Stimulated activated naive CD8-positive, alpha-beta T cell treated with anti-CD3 and anti-CD28 coated beads, Interleukin-15, Interleukin-2, amounts not matched to agents 100 ng/mL and 50 ng/mL, for 24 hours (primary cell): ENCODE measurements around the gene OR10G2.

ENCODE experiments used
- H3K27ac Mint-ChIP-seq: one replicate; pipeline ENCODE4 v1.8.0; 2021; ENCODE audit warnings: mild to moderate bottlenecking, mixed read lengths
- H3K27me3 Mint-ChIP-seq: one replicate; pipeline ENCODE4 v1.8.0; 2021; ENCODE audit warnings: mixed read lengths
- H3K36me3 Mint-ChIP-seq: one replicate; pipeline ENCODE4 v1.8.0; 2021; ENCODE audit warnings: low read depth, mixed read lengths
- H3K4me1 Mint-ChIP-seq: one replicate; pipeline ENCODE4 v1.8.0; 2021; ENCODE audit warnings: low read depth, mixed read lengths
- H3K4me3 Mint-ChIP-seq: one replicate; pipeline ENCODE4 v1.8.0; 2021; ENCODE audit warnings: mild to moderate bottlenecking, mixed read lengths
- H3K9me3 Mint-ChIP-seq: one replicate; pipeline ENCODE4 v1.8.0; 2021; ENCODE audit warnings: mixed read lengths

The OR10G2 gene, protein sequence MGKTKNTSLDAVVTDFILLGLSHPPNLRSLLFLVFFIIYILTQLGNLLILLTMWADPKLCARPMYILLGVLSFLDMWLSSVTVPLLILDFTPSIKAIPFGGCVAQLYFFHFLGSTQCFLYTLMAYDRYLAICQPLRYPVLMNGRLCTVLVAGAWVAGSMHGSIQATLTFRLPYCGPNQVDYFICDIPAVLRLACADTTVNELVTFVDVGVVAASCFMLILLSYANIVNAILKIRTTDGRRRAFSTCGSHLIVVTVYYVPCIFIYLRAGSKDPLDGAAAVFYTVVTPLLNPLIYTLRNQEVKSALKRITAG

GRCh38 chr14:21634840-21635239 is at the start of gene OR10G2:
Gene OR10G2 (minus strand): TSS chr14:21634940. CDS start chr14:21634842, 98 bp downstream.
- Mint-ChIP-seq H3K4me1 (no peaks in the 10 kb centered on the region), H3K9me3 (peaks cover 7% of the 10 kb centered on the region), H3K4me3 (no peak within 1 kb of the TSS), H3K27me3 (peaks cover 7% of the 10 kb centered on the region), H3K36me3 (no peaks in the 10 kb centered on the region), H3K27ac (no peak within 1 kb of the TSS)

- Mint-ChIP-seq H3K27ac (no peak overlapping the region), H3K4me3 (no peak overlapping the region), H3K36me3 (no peaks in the 10 kb centered on the region), H3K9me3 (no peaks in the 10 kb centered on the region), H3K4me1 (no peaks in the 10 kb centered on the region), H3K27me3 (peaks cover 19% of the 10 kb centered on the region)
Measured at GRCh38 chr14:21680072-21680471, 45.3 kb upstream of the OR10G2 start.

DNA sequence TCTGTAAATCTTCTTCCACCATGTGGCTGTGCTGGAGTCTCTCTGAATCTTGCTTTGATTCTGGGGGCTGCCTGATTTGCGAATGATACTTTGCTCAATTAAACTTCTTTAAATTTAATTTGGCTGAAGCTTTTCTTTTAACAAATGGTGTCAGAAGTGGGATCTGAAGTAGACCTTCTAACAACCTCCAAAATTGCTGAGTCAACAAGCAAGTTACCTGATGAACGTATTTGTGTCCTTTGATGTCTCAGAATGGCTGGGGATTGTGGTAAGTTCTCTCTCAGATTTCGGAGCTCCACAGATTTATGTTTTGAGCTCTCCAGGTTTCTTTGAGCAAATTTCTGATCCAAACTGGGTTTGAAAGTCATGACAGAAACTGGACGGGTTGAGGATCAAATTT is 40.8 kb upstream of the OR10G2 start:
- no peaks in the 10 kb centered on the region for H3K9me3 Mint-ChIP-seq
- no peak overlapping the region for H3K27ac Mint-ChIP-seq
- H3K4me3 Mint-ChIP-seq, result no peak overlapping the region
- no peaks in the 10 kb centered on the region for H3K4me1 Mint-ChIP-seq
- H3K27me3 Mint-ChIP-seq, result peaks cover 21% of the 10 kb centered on the region
- H3K36me3 Mint-ChIP-seq, result no peaks in the 10 kb centered on the region

DNA sequence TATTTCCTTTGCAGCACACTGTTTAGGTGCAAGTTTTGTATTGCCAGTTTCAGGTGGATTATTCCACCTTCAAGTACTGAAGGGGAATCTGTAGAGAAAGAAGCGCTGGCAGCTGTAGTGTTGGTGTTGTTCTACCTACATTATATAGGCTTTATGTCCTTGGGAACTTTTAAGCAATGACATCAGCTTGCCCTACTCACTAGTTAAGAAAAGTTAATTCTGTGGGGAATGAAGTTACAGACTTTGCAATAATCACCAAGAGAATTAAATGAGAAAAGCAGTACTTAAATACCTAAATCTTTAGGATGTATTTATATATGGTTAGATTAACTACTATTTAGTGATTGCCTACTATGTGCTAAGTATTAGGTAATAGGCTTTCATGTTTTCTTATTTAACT is 39.0 kb upstream of the OR10G2 start, which contains the start of gene OR4E1:
Gene OR4E1, minus strand, starts transcription at position 101 of the 400 bp plus-strand sequence. CDS start 2,883 bp downstream, outside the sequence.
- Mint-ChIP-seq H3K9me3 (no peaks in the 10 kb centered on the region), H3K27me3 (peaks cover 34% of the 10 kb centered on the region), H3K4me3 (no peak within 1 kb of the TSS), H3K27ac (no peak within 1 kb of the TSS), H3K4me1 (no peaks in the 10 kb centered on the region), H3K36me3 (no peaks in the 10 kb centered on the region)

DNA sequence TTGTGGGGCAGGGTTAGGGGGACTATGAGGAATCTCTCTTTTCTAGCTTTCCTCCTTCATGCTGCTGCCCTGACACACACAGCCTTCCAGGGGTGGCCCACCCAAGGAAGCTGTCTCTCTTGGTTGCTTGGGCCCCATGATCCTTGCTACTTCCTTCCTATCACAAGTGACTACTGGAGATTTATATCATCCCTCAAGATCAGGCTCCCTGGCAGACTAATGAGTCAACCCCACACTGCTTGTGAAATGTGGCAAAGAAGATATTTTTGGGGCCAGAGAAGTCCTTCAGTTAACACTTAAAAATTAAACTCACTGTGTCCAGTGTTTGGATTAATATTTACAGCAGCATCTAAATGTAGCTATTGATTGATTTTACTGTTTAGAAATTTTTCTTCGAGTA is 37.4 kb upstream of the OR10G2 start:
- Mint-ChIP-seq H3K4me1 (no peaks in the 10 kb centered on the region), H3K36me3 (no peaks in the 10 kb centered on the region), H3K4me3 (no peak overlapping the region), H3K27ac (no peak overlapping the region), H3K9me3 (no peaks in the 10 kb centered on the region), H3K27me3 (peaks cover 32% of the 10 kb centered on the region)

DNA sequence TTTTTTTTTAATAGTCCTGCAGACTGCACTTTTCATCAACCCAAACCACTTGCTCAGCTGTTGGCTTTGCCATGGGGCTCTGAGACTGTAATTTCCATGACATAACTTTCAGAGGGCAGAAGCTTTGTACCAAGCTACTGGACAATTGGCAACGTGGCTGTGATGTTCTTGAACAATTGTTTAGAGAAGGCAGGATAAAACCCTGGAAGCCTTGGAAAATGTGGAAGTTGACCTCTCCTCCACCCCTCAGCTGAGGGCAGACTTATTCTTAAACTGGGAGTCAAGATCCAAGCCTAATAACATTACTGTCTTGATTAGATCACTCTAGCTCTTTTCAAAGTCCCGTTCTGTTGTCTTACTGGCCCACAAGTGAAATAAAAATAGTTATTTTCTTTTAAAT is 36.6 kb upstream of the OR10G2 start:
- Mint-ChIP-seq H3K4me1 (no peaks in the 10 kb centered on the region), H3K27me3 (peaks cover 32% of the 10 kb centered on the region), H3K36me3 (no peaks in the 10 kb centered on the region), H3K9me3 (no peaks in the 10 kb centered on the region), H3K27ac (no peak overlapping the region), H3K4me3 (no peak overlapping the region)

DNA sequence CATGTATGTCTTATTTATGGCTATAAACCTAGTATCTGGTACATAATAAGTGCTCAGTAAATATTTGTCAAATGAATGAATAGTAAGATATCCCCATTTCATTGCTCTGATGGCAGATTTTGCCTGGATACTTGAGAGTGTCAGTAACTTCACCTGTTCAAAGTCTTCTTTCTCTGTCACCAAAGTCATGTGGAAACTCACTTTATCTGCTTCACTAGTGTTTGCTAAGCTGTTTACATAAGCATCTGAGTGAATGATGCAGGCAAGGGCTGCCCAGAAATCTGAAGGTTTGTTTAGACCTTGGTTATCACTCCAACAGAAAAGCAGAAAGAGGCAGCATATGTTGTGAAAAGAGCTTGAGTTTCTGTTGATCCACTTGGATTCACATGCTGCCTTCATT is 34.5 kb upstream of the OR10G2 start:
- Mint-ChIP-seq H3K27me3 (peaks cover 40% of the 10 kb centered on the region), H3K9me3 (peaks cover 2% of the 10 kb centered on the region)

DNA sequence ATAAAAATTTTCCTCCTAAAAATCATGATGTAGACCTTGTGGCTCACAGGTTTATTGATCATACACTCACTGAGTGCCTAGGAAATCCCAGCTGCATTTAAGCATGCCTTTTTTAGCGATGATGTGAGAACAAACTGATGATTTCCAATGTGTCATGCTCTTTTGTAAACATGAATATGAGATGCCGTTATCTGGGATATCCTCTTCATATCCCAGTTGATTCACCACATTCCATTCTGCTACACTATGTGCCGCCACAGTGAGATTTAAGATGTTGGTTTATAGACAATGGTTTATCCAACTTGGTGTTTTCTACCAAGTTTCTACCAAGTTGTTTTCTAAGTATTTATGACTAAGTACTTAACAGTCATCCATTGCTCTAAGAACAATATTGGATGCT is 33.6 kb upstream of the OR10G2 start:
- Mint-ChIP-seq H3K27ac (no peak overlapping the region), H3K4me1 (no peaks in the 10 kb centered on the region)

More for the DNA sequence above, 34.5 kb upstream of the OR10G2 start:
- Mint-ChIP-seq H3K4me3 (no peak overlapping the region), H3K27ac (no peak overlapping the region), H3K36me3 (no peaks in the 10 kb centered on the region), H3K4me1 (no peaks in the 10 kb centered on the region)

DNA sequence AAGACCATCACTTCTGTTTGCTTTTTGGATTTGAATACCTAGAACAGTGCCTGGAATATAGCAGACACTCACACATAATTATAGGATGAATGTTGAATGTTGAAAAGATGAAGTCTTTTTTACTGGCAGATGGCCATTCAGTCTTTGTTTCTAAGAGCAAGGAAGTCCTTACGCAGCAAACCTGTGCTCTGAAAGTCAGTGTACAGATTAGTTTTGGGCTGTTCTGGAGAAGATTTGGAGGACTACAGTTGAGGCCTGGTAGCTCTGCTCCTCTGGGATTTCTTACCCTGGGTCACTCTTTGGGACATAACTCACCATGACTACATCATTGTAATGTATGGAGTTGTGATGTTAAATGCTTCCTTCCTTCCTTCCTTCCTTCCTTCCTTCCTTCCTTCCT is 22.2 kb upstream of the OR10G2 start:
- H3K36me3 Mint-ChIP-seq, result no peaks in the 10 kb centered on the region
- H3K4me3 Mint-ChIP-seq, result no peak overlapping the region
- peaks cover 7% of the 10 kb centered on the region for H3K27me3 Mint-ChIP-seq
- no peaks in the 10 kb centered on the region for H3K4me1 Mint-ChIP-seq
- no peaks in the 10 kb centered on the region for H3K9me3 Mint-ChIP-seq
- no peak overlapping the region for H3K27ac Mint-ChIP-seq

More for the DNA sequence above, 33.6 kb upstream of the OR10G2 start:
- Mint-ChIP-seq H3K27me3 (peaks cover 42% of the 10 kb centered on the region), H3K4me3 (no peak overlapping the region), H3K36me3 (no peaks in the 10 kb centered on the region), H3K9me3 (peaks cover 3% of the 10 kb centered on the region)

GRCh38 chr14:21654215-21654614 is 19.5 kb upstream of the OR10G2 start:
- H3K27ac Mint-ChIP-seq, result no peak overlapping the region
- H3K9me3 Mint-ChIP-seq, result no peaks in the 10 kb centered on the region
- no peaks in the 10 kb centered on the region for H3K36me3 Mint-ChIP-seq
- no peak overlapping the region for H3K4me3 Mint-ChIP-seq
- H3K4me1 Mint-ChIP-seq, result no peaks in the 10 kb centered on the region
- peaks cover 21% of the 10 kb centered on the region for H3K27me3 Mint-ChIP-seq

- no peak within 1 kb of the TSS for H3K27ac Mint-ChIP-seq
- no peaks in the 10 kb centered on the region for H3K9me3 Mint-ChIP-seq
- no peak within 1 kb of the TSS for H3K4me3 Mint-ChIP-seq
- no peaks in the 10 kb centered on the region for H3K4me1 Mint-ChIP-seq
- H3K27me3 Mint-ChIP-seq, result peaks cover 20% of the 10 kb centered on the region
- no peaks in the 10 kb centered on the region for H3K36me3 Mint-ChIP-seq
Measured at GRCh38 chr14:21653331-21653885, 18.7 kb upstream of the OR10G2 start, which contains the start of gene OR4E2. Gene OR4E2 (plus strand): TSS chr14:21653835. CDS start chr14:21665083, 11,248 bp downstream.

- no peaks in the 10 kb centered on the region for H3K36me3 Mint-ChIP-seq
- no peaks in the 10 kb centered on the region for H3K4me1 Mint-ChIP-seq
- H3K27ac Mint-ChIP-seq, result no peak overlapping the region
- H3K4me3 Mint-ChIP-seq, result no peak overlapping the region
- no peaks in the 10 kb centered on the region for H3K9me3 Mint-ChIP-seq
- H3K27me3 Mint-ChIP-seq, result peaks cover 23% of the 10 kb centered on the region
Measured at GRCh38 chr14:21652209-21652808, 17.6 kb upstream of the OR10G2 start.

DNA sequence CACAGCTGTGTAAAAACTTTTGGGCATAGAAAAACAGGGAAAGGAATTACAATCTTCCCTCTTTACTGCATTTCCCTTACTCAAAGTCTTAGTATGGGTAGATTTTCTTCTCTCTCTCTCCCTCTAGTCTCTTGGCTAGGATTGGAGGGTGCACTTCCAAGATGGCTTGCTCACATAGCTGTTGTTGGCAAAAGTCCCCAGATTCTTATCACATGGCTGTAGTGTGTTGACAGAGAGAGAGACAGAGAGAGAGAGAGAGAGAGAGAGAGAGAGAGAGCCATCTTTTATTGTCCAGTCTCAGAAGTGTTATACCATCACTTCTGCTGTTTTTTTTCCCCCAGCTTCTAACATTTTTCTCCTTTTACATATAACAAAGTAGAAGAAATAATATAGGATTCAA is 12.6 kb upstream of the OR10G2 start:
- peaks cover 30% of the 10 kb centered on the region for H3K27me3 Mint-ChIP-seq
- H3K4me3 Mint-ChIP-seq, result no peak overlapping the region
- H3K36me3 Mint-ChIP-seq, result no peaks in the 10 kb centered on the region
- no peaks in the 10 kb centered on the region for H3K9me3 Mint-ChIP-seq
- no peaks in the 10 kb centered on the region for H3K4me1 Mint-ChIP-seq
- no peak overlapping the region for H3K27ac Mint-ChIP-seq

DNA sequence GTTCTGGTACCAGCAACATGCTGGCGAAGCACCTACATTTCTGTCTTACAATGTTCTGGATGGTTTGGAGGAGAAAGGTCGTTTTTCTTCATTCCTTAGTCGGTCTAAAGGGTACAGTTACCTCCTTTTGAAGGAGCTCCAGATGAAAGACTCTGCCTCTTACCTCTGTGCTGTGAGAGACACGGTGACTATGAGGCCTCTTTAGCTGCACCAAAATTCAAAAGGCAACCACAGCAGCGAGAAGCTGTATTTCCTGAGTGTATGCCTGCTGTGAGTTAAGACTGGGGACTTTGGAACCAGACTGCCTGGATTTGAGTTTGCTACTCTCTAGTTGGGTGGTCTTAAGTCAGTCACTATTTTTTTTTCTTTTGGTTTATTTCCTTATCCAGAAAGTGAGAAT is 8.7 kb upstream of the OR10G2 start:
- Mint-ChIP-seq H3K4me3 (peak overlapping the region; percentile 73), H3K36me3 (no peaks in the 10 kb centered on the region), H3K27ac (no peak overlapping the region)

GRCh38 chr14:21642683-21643082 is 7.9 kb upstream of the OR10G2 start:
- no peaks in the 10 kb centered on the region for H3K36me3 Mint-ChIP-seq
- no peaks in the 10 kb centered on the region for H3K4me1 Mint-ChIP-seq
- H3K27ac Mint-ChIP-seq, result peak overlapping the region; percentile 31
- peak overlapping the region; percentile 73 for H3K4me3 Mint-ChIP-seq
- H3K9me3 Mint-ChIP-seq, result no peaks in the 10 kb centered on the region
- H3K27me3 Mint-ChIP-seq, result peaks cover 11% of the 10 kb centered on the region

More for the DNA sequence above, 8.7 kb upstream of the OR10G2 start:
- Mint-ChIP-seq H3K4me1 (no peaks in the 10 kb centered on the region), H3K9me3 (no peaks in the 10 kb centered on the region), H3K27me3 (peaks cover 15% of the 10 kb centered on the region)
